HEK293 (cell line): ENCODE data around the gene SETMAR.

Experiments
- CTCF ChIA-PET: fragments of 350-600 bp; formaldehyde crosslinking; extraction: SDS; loops from one replicate; lab custom pipeline; 2021; ENCODE audit warnings: antibody characterized with exemption; lab: Yijun Ruan, JAX
- POLR2A ChIA-PET: fragments of 300-600 bp; formaldehyde crosslinking; extraction: SDS; loops from one replicate; lab custom pipeline; 2020; ENCODE audit warnings: antibody characterized with exemption, inconsistent platforms; lab: Yijun Ruan, JAX
- H3K27ac ChIP-seq: fragments of 200-500 bp; sonication (Bioruptor generic); 2 replicates; pipeline ENCODE4 v1.5.1; 2014; ENCODE audit warnings: low read depth, low read length, control low read depth, inconsistent platforms; ENCODE audit errors: extremely low read depth
- H3K36me3 ChIP-seq, 2 experiments: fragments of 200-500 bp in 1 of 2; sonication (Bioruptor generic) in 1 of 2; 1 replicate in 1 of 2; 2 replicates in 1 of 2; pipeline ENCODE4 v1.5.1; 2014 to 2017; ENCODE audit warnings: inconsistent platforms in 2 of 2, low read length in 2 of 2; ENCODE audit not compliant: control insufficient read depth in 2 of 2, insufficient read depth in 1 of 2
- H3K4me1 ChIP-seq: fragments of 200-500 bp; sonication (Bioruptor generic); 2 replicates; pipeline ENCODE4 v1.5.1; 2014; ENCODE audit warnings: mild to moderate bottlenecking, low read length, inconsistent platforms; ENCODE audit not compliant: control insufficient read depth, insufficient read depth
- H3K4me3 ChIP-seq: 2 replicates; pipeline ENCODE4 v1.5.1; 2011; ENCODE audit warnings: low read depth, mild to moderate bottlenecking, control low read depth, low read length, moderate library complexity
- H3K9me3 ChIP-seq: fragments of 200-500 bp; sonication (Bioruptor generic); 2 replicates; pipeline ENCODE4 v1.5.1; 2014; ENCODE audit warnings: low read depth, low read length, inconsistent platforms; ENCODE audit not compliant: control insufficient read depth, insufficient read depth
- INSM2 ChIP-seq: fragments of 450-650 bp; formaldehyde crosslinking; IDR thresholded peaks from 2 replicates; pipeline ENCODE4 v1.5.1; 2016; ENCODE audit warnings: missing biosample characterization, missing genetic modification characterization
- KLF9 ChIP-seq: fragments of 450-650 bp; formaldehyde crosslinking; IDR thresholded peaks from 2 replicates; pipeline ENCODE4 v1.5.1; 2016; ENCODE audit warnings: missing biosample characterization, missing genetic modification characterization, low read depth
- REST ChIP-seq: fragments of 450-650 bp; formaldehyde crosslinking; IDR thresholded peaks from 2 replicates; pipeline ENCODE4 v1.5.1; 2016; ENCODE audit warnings: missing biosample characterization, missing genetic modification characterization
- SALL2 ChIP-seq: fragments of 450-650 bp; formaldehyde crosslinking; IDR thresholded peaks from 2 replicates; pipeline ENCODE4 v1.5.0; 2017; ENCODE audit warnings: missing biosample characterization, mild to moderate bottlenecking, missing genetic modification characterization, borderline replicate concordance
- SETDB1 ChIP-seq: IDR thresholded peaks from one replicate; pipeline ENCODE4 v1.6.1; 2017; ENCODE audit warnings: mild to moderate bottlenecking, low read length, moderate library complexity, mixed read lengths; ENCODE audit not compliant: insufficient read length
- SP2 ChIP-seq: fragments of 450-650 bp; formaldehyde crosslinking; IDR thresholded peaks from 2 replicates; pipeline ENCODE4 v1.5.1; 2016; ENCODE audit warnings: missing biosample characterization, missing genetic modification characterization
- ZBTB26 ChIP-seq: fragments of 450-650 bp; formaldehyde crosslinking; optimal IDR thresholded peaks from 2 replicates; pipeline ENCODE3; 2016; ENCODE audit warnings: missing biosample characterization, mild to moderate bottlenecking, missing genetic modification characterization
- ZBTB8A ChIP-seq: fragments of 450-650 bp; formaldehyde crosslinking; IDR thresholded peaks from 2 replicates; pipeline ENCODE4 v1.5.1; 2016; ENCODE audit warnings: missing biosample characterization, missing genetic modification characterization
- ZFP37 ChIP-seq: fragments of 450-650 bp; formaldehyde crosslinking; IDR thresholded peaks from 2 replicates; pipeline ENCODE4 v1.5.1; 2016; ENCODE audit warnings: missing biosample characterization, missing genetic modification characterization
- ZFP41 ChIP-seq: fragments of 450-650 bp; formaldehyde crosslinking; IDR thresholded peaks from 2 replicates; pipeline ENCODE4 v1.5.1; 2016; ENCODE audit warnings: missing biosample characterization, missing genetic modification characterization, borderline replicate concordance
- ZIC2 ChIP-seq: fragments of 450-650 bp; formaldehyde crosslinking; IDR thresholded peaks from 2 replicates; pipeline ENCODE4 v1.5.1; 2016; ENCODE audit warnings: missing biosample characterization, missing genetic modification characterization
- ZNF223 ChIP-seq: fragments of 450-650 bp; formaldehyde crosslinking; IDR thresholded peaks from 2 replicates; pipeline ENCODE4 v1.5.1; 2016; ENCODE audit warnings: missing biosample characterization, missing genetic modification characterization
- ZNF280D ChIP-seq: fragments of 450-650 bp; formaldehyde crosslinking; IDR thresholded peaks from 2 replicates; pipeline ENCODE4 v1.5.1; 2016; ENCODE audit warnings: missing biosample characterization, missing genetic modification characterization
- ZNF335 ChIP-seq: fragments of 450-650 bp; formaldehyde crosslinking; conservative IDR thresholded peaks from 2 replicates; pipeline ENCODE4 v1.5.1; 2016; ENCODE audit warnings: missing biosample characterization, missing genetic modification characterization
- ZNF37A ChIP-seq: fragments of 450-650 bp; IDR thresholded peaks from 2 replicates; pipeline ENCODE4 v1.5.1; 2018; ENCODE audit warnings: missing biosample characterization, missing genetic modification characterization
- ZNF398 ChIP-seq: fragments of 450-650 bp; formaldehyde crosslinking; IDR thresholded peaks from 2 replicates; pipeline ENCODE4 v1.5.1; 2017; ENCODE audit warnings: missing biosample characterization, missing genetic modification characterization
- ZNF529 ChIP-seq: fragments of 450-650 bp; formaldehyde crosslinking; IDR thresholded peaks from 2 replicates; pipeline ENCODE4 v1.5.1; 2017; ENCODE audit warnings: missing genetic modification characterization, missing biosample characterization; ENCODE audit not compliant: insufficient replicate concordance
- ZNF544 ChIP-seq: fragments of 450-650 bp; formaldehyde crosslinking; IDR thresholded peaks from 2 replicates; pipeline ENCODE4 v1.5.0; 2017; ENCODE audit warnings: missing biosample characterization, missing genetic modification characterization
- ZNF624 ChIP-seq: fragments of 450-650 bp; formaldehyde crosslinking; IDR thresholded peaks from 2 replicates; pipeline ENCODE4 v1.5.1; 2017; ENCODE audit warnings: missing biosample characterization, missing genetic modification characterization
- ZNF626 ChIP-seq: fragments of 450-650 bp; sonication (Bioruptor Pico); formaldehyde crosslinking; IDR thresholded peaks from 2 replicates; pipeline ENCODE4 v1.5.1; 2018; ENCODE audit warnings: missing biosample characterization, missing genetic modification characterization, inconsistent platforms
- ZNF664 ChIP-seq: fragments of 450-650 bp; formaldehyde crosslinking; IDR thresholded peaks from 2 replicates; pipeline ENCODE4 v1.5.1; 2016; ENCODE audit warnings: missing biosample characterization, missing genetic modification characterization
- ZNF704 ChIP-seq: fragments of 450-650 bp; formaldehyde crosslinking; IDR thresholded peaks from 2 replicates; pipeline ENCODE4 v1.5.1; 2016; ENCODE audit warnings: missing biosample characterization, missing genetic modification characterization
- ZNF792 ChIP-seq: fragments of 450-650 bp; formaldehyde crosslinking; IDR thresholded peaks from 2 replicates; pipeline ENCODE4 v1.5.1; 2016; ENCODE audit warnings: missing biosample characterization, missing genetic modification characterization
- ZSCAN30 ChIP-seq: fragments of 450-650 bp; IDR thresholded peaks from 2 replicates; pipeline ENCODE4 v1.5.1; 2018; ENCODE audit warnings: missing biosample characterization, mild to moderate bottlenecking, missing genetic modification characterization, moderate library complexity

SETMAR gene

GRCh38 chr3:4303187-4304123 is at the start of gene SETMAR:
SETMAR (plus strand) TSS chr3:4303369; CDS start chr3:4303371, 2 bp downstream.
- H3K4me3 ChIP-seq: peak within 1 kb of the TSS; percentile 68
- CTCF ChIA-PET: interaction anchor here (0.7 kb wide), 2 partner anchors 233 to 269 kb away, joined by 3 read pairs; no protein-coding TSS in a partner anchor
- POLR2A ChIA-PET: no interaction called here
- no peak for TF ChIP-seq ZNF37A (tag by site-specific recombination)
- TF ChIP-seq ZNF664 (tag by site-specific recombination): no peak
- TF ChIP-seq ZNF624 (tag by site-specific recombination): no peak
- peak; percentile 80 for TF ChIP-seq ZBTB26 (tag by site-specific recombination)
- TF ChIP-seq ZNF223: no peak
- TF ChIP-seq ZNF398 (tag by site-specific recombination): no peak
- TF ChIP-seq ZSCAN30: no peak
- no peak for TF ChIP-seq ZNF280D (tag by site-specific recombination)
- no peak for TF ChIP-seq REST (tag by site-specific recombination)
- peak; percentile 66 for TF ChIP-seq KLF9
- no peak for TF ChIP-seq ZNF544
- TF ChIP-seq ZNF335 (tag by site-specific recombination): peak; percentile 97
- peak; percentile 83 for TF ChIP-seq SP2 (tag by site-specific recombination)
- TF ChIP-seq SALL2 (tag by site-specific recombination): no peak
- TF ChIP-seq ZNF704 (tag by site-specific recombination): no peak
- TF ChIP-seq ZBTB8A (tag by site-specific recombination): peak; percentile 60
- TF ChIP-seq ZFP41 (tag by site-specific recombination): no peak
- no peak for TF ChIP-seq ZNF792
- no peak for TF ChIP-seq ZFP37 (tag by site-specific recombination)
- no peak for TF ChIP-seq ZIC2 (tag by site-specific recombination)
- no peak for TF ChIP-seq INSM2 (tag by site-specific recombination)
- no peak for TF ChIP-seq ZNF626 (tag by site-specific recombination)
- no peak for TF ChIP-seq ZNF529 (tag by site-specific recombination)
- peak; percentile 55 for TF ChIP-seq SETDB1

More at GRCh38 chr3:4303187-4304123, at the start of gene SETMAR:
- Histone ChIP-seq H3K4me1 (no peaks in the 10 kb centered on the region), H3K36me3 (peaks cover 0 to 13% of the 10 kb centered on the region in 2 experiments; a peak in 1 of 3 replicates), H3K27ac (peak within 1 kb of the TSS; percentile 80; the same call in 1 of the 2 replicates), H3K9me3 (no peaks in the 10 kb centered on the region)
